SIG-M5 (cell line): Measurements from ENCODE around the gene SEMA6A.

Experiments
- DNase-seq: peaks from one replicate; lab custom pipeline; 2025; lab: John Stamatoyannopoulos, UW

The SEMA6A gene

DNA sequence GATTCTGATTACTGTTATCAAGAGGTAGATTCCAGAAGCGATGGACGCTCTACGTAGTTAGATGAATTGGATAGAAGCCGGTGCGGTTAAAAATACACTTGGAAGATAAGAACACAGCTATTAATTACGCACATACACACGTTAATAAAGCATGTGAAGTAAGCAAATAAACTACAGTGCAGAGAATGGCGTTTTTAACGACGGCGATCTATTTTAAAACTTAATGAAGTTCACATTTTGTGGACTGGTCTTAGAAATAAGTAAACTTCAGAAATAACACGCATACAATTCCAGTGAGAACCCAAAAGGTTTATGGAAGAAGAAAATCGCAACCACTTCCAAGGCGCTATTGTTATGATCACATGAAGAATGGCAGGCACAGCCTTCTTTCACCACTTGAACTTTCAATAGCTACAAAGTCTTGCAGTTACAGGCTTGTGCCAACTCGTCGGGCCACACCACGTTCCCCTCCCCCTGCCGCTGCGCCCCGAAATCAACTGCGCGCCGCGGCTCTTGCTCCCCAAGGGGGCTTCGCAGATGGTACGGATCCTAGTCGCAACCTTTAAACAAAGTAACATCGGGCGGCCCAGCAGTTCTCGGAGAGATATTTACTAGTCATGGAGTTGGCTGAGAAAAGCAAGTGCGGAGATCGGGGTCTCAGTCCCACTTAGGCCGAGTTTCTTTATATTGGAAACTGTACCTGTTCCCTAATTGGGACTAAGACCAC is 866 bp upstream of the SEMA6A start:
- DNase-seq = no peak

DNA sequence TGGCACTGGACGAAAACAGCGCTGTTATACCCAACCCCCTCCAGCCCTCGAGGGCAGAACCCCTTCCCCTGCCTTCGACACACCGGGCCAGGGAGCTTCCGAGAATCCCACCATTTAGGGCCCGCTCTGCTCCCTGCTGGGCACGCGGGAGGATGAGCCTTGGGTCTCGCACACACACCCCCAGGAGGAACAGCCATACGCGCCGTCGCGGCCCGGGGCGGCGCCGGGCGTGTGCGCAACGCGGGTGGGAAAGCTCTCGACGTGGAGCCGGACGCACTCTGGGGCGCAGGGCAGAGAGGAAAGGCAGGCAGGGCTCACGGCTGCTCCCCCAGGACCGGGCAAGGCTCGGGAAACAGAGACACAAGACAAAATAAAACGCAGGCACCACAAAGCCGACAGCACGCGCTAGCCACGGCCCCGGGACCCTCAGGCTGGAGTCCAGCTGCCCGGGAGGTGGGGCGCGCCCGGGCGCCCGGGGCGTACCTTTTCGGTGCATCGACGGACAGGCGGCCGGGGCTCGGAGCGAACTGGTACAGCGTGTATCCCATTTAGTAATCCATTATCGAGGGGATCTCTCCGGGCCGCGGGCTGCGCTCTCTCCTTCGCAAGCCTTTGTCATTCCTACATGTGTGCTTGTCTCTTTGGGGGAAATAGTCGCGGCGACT is 789 bp downstream of the SEMA6A start:
- no peak for DNase-seq

DNA sequence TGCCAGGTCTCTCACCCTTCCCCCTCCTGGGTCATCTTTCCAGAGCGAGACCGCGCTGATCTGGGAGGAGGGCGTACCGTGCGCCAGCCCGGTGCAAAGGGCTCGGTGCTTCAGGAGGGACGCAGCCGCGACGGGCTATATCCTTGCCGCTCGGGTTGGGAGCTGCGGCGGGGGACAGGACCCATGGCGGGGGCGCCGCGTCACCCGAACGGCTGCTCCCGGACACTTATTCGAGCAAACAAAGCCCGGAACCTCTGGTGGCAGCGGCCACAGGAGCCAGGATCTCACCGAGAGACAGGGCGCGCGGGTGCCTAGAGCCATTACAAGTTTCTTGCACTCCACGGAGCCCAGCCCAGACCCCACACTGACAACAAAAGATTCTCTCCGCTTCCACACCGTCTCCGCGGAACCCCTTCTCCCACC is 1.3 kb downstream of the SEMA6A start:
- DNase-seq = no peak

DNA sequence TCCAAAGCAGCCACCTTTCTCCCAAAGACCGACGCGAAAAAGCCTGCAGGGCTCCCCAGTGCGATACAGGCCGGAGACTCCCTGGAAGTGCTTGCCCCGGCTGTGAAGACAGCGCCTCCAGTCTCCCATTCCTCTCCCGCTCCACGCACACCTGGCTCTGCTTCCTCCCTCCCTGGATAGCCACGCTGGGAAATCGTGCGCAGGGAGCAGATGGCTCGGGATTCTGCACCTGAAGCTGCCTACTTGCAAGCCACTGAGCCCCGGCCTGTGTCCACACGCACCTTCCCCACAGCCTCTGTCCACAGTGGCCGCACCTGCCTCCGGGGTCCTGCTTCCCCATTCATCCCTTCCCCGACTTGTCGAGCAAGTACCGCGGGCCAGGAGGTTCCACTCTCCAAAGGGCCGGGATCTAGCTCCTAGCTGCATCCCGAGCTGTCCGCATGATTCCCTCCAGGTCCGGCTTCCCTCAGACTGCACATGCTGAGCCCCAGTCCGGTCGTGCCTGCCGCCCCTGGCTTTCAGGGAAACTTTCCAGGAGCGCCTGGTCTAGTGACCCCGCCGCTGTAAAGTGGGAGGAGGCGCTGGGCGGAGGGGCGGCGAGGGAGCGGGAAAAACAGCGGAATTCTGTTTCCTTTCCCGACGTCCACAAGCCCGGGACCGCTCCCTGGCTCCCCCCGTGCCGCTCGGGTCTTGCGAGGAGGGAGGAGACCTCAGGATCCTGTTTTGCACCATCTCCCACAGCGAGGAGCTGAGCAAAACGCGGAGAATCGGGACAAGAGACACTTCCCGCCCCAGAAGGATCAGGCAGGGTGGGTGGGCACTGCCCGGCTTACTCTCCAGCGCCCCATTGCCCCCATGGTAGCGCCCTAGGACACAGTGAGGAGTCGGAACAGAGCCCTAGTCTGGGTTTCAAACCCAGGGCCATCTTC is 2.0 kb downstream of the SEMA6A start:
- no peak for DNase-seq

DNA sequence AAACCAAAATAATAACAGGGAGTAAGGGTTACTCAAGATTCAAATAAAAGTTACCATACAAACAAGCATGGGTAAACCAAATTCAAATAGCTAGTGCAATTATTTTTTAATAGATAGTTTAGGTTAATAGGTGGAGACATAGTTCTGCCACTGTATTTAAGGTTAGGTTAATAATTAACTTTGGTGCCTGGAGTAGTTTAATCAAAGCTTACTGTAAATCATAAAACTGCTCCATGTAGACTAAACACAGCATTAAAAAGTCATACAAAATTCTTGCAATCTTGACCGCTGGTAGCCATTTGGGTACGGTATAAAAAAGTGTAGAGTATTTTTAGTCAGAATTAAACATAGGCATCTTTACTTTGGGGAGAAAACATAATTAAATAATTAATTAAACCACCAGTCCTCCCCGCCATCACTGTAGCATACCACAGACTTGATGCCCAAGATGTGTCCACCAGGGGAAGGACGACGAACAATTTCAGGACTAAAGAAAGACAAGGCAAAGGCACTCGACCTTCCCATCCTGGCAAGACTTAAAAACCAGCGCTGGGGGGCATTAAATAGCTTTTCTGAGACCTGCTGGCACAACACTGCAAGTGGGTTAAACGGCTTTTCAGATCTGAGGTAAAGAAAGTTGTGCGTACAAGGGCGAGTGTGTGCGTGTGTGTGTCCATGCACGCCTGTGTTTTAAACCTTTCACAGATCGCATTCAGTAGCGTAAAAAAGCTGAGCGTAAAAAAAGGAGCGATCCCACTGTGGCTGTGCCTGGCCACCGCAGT is 2.9 kb downstream of the SEMA6A start:
- no peak for DNase-seq

DNA sequence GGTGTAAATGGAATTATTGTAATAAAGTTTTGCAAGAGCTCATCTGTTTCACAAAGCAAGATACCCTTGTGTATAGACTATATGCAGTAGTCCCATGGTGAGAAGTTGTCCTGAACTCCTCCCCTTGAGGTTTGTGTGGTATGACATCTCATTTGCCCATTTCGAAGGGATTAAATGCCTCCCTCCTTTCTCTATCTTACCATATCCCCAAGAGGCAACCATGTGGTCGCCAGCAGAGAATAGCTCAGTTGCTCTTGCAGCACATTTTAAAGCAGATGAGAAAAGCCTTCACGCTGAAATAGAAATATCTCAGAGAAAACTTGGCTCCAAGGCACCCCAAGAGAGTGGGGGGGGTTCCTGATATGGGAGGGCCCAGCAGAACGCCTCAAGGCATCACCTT is 4.6 kb downstream of the SEMA6A start:
- DNase-seq = no peak

DNA sequence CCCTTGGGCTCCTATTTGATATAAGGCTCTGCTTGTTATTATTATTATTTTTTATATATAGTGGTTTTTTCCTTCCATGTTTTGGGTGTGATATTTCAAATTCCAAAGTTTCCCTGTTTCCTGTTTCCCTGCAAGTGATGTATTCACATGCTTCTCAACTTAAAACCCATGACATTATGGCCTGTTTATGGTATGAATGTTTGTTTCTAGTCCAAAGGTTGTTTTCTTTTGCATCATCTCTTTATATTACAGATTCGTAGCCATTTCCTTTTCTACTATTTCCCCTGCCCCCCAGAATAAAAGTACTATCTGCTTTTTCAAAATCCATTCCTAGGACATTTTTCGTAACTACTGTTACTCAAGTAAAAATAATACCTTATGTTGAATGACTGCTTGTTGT is 7.5 kb downstream of the SEMA6A start:
- no peak for DNase-seq

DNA sequence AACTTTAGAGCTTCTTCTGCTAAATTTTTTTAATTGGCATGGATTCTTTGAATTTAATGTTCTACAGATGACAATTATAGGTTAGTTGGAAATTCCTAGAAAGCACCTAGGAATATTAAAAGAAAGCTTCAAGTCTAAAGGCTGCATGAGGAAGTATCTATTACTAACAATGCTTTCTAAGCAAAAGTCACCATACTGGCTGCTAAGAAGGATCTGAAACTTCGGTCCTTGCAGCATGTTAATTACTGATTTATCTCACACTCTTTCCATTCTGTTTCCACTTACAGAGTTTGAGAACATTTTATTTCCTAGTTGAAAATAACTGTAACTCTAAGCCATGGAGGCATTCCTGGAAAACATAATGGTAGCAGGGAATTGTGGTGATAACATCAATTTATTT is 8.4 kb downstream of the SEMA6A start:
- no peak for DNase-seq

DNA sequence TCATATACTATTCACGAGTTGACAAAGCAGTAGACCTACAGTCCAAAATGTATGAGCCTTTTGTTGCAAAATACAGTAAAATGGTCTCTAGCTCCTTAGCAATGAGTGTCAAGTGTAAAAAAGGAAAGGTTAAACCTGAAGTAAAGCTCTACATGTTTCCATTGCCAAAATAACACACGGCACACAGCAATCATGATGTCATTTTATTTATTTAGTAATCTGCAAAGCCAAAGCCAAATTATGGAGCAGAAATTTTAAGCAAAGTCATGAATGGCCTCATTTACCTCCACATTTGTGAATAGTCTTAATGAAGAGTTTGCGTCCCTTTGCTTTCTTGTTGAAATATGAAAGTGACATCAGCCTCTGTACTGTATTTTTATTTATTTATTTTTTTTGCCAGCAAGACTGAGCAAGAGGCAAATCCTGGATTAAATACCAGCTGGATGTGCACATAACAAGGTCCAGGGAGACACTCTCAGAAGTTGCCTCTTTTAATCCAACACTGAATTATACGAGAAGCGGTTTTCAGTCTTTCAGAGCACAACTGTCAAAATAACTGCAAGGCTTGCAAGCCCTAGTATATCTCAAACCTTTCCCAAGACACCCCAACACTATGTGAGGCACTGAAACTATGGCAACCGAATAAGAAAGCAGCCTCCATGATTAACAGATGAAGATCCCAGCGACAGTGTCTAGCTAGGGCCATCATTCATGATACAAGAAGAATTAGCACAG is 9.7 kb downstream of the SEMA6A start:
- no peak for DNase-seq

DNA sequence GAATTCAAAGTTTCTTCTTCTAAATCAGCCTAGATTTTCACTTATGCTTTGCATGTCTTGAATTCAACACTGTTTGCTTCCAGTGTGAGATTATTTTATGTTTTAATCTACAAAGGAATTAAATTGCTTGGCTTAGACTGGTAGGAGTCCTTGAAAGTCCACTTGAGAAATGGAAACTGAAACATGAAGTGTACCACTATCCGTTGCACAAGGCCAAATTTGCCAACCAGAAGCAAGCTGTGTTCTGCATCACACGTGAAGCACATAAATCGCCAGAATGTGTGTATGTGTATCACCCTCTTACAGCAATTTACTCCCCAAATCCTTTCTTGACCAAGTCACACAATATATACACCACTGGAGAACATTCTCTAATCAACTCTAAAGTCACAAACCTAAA is 10.3 kb downstream of the SEMA6A start:
- DNase-seq = no peak

DNA sequence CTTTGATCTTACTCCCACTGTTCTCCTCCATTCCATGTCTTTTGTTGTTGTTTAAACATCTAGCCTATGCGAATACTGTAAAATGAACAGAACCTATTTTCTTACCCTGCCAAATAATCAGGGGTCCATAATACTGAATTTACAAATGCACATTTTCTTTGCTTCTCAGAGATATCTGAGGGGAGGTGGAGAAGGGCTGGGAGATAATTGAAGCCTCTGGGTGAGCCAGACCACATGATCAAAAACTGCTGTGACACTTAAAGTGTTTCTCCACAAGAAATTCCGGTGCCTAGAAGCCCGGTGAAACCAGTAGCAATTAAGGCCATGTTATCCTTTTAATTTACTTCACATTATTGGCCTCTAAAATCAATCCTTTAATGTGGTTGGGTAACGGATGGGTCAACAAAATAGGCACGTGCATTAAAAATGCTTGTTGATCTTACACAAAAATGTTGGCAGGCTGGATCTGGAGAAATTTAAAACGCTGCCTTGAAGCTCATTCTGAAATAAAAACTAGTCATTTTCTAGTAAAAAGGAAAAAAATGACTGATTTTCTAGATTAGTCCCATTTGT is 10.8 kb downstream of the SEMA6A start:
- no peak for DNase-seq

DNA sequence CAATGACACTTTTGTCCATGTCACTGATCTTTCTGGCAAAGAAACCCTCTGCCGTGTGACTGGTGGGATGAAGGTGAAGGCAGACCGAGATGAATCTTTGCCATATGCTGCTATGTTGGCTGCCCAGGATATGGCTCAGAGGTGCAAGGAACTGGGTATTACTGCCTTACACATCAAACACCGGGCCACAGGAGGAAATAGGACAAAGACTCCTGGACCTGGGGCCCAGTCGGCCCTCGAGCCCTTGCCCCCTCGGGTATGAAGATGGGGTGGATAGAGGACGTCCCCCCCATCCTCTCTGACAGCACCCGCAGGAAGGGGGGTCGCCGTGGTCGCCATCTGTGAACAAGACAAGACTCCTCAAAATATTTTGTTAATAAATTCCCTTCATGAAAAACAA is 12.0 kb downstream of the SEMA6A start:
- no peak for DNase-seq

DNA sequence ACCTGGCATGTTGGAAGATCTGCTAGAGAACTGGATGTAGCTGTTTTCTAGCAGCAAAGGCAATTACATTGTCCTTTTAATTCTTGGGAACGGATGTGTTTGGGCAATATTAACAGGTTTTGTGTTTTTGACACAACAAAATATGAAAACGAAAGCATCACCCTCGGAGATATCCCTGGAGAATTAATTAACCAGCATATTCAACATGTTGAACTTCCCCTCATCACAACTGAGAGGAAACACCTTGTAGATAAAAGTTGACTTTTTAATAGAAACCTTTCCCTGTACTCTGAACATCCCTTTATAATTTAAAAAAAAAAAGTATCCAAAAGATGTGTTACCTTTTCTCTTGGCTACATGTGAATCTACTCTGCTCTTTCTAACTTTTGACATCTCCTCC is 13.0 kb downstream of the SEMA6A start:
- DNase-seq = no peak

DNA sequence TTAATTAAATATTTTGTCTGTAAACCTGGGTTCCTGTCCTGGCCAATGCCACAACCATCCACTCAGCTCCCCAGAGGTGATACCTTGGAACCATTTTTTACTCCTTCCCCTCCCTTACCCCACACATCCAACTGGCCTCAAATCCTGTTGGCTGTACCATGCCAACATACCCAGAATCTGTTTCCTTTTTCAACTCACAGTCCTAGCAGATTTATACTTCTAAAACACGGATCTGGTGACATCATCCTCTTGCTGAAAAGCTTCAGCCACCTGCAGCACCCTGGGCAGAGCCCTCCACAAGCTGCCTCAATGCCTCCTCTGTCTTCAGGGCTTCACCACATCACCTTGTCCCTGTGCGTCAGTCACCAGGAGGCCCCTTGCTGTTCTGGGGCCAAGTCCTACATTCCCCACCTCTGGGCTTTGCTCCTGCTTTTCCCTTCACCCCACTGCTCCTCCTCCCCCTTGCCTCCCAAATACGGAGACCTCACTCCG is 14.9 kb downstream of the SEMA6A start:
- no peak for DNase-seq

DNA sequence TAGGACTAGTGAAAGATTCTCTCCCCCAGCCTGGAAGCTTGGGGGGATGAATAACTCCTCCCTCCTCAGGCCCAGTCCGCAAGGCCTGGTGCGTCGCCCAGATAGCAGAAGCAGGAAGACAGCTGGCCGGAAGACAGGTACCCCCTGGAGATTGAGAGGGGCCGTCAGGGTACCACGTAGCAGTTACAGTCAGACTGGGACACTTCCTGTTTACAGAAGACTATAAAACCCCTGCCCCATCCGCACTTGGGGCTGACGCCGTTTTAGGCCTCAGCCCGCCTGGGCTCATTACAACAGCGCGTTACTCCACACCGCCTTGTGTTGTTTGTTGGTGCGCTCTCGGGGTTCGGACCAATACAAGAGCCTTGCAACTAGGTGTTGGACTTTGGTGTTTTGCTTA is 15.4 kb downstream of the SEMA6A start:
- DNase-seq = no peak

DNA sequence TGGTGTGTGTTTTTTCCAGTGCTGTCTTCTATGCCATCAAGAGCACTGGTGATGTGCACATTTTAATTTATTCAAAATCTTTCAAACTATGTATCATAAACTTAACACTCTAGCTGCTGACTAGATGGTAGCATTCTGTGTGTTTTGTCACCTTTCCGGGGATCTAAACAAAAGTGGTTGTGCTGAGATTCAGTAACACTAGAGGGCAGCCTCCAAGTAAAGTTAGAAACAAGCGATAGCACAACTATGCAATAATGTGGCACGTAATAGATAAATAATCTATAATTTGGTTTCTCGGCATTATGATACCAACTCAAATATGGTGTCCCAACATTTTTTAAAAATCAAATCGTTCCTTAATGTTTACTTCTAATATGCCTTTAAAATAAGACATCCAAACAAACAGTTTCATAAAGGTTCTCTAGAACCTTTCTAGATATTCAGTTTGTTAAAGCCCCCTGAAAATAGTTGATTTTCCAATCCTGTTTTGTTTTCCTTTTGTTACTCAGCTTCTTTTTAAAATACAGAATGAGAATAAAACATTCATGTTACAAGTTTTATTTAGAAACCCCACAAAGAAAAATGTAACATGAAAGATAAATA is 16.9 kb downstream of the SEMA6A start:
- DNase-seq = no peak

DNA sequence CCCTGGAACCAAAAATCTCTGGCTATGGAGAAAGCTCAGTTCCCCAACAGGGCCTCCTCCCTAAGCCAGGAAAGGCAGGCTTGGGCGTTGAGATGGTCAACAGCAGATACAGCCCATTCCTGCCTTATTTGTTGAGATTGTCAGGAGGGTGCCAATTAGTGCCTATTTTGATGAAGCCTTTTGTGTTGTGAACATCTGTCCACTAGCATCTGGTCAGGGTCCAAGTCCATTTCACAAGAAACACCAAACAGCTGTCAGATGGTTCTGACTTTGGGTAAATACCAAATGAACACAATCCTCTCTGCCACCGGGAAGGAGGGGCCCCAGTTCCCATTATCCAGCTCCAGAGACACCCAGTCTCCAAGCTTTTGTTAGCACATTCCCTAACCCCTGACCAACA is 19.9 kb downstream of the SEMA6A start:
- no peak for DNase-seq

DNA sequence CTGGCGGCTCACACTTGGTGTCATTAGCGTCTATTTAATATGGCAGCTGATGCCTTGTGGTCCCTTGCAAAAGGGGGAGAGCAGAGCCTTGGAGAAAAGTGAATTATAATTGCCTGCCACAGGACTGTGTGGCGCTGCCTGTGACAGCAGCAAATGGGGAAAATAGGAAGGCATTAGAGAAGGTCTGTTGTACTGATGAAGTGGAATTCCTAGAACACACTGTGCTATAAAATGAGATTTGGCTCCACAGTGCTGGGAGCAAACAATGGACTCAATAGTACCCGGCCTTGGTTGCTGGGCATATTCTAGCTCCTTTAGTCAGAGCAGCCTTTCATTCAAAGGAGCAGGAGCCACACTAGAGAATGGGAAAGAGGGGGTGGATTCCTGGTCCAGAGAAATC is 21.3 kb downstream of the SEMA6A start:
- no peak for DNase-seq

DNA sequence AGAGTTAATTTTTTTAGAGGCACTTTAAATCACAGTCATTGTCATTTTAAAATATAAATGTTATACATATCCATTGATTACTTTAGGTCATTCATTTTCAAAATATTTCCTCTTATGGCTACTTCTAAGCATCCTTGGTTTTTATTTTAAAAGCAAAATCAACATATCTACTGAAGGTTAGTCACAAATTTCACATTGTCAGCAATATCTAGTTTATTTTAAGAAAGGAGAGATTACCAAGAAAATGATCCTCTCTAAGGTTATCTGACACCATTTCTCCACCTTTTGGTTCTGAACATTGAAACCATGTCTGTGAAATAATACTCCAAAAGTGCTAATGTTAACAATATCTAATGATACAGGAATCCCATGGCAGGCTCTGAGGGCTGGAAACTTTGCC is 24.5 kb downstream of the SEMA6A start:
- no peak for DNase-seq

DNA sequence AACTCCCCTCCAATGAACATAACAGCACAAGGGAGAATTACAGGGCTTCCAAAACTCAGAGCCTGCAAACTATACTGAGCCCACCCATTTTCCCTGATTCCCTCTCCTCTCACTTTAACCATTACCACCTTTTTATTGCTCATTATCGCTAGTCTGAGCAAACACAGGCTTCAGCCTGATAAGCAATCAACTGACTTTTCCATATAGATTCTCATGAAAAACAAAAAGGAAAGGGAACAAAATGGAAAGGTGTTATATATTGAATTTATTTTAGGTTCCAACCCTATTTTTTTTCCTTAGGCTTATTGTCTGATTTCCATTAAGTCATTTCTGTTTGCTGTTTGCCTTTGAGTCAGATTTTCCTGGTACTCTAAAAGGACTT is 27.9 kb downstream of the SEMA6A start:
- DNase-seq = no peak
